HPDE6-E6E7 (cell line): ENCODE measurements around the gene RPS6KA5.
"Not testable (repeated sequence)": the region's sequence is repeated elsewhere in the genome, so short reads cannot be mapped to it uniquely, and the experiment has no call there.

Experiments used
- DNase-seq: peaks from one replicate; pipeline ENCODE4 v3.0.0; 2011; ENCODE audit warnings: missing footprints; ENCODE audit errors: extremely low spot score

The RPS6KA5 gene

DNA sequence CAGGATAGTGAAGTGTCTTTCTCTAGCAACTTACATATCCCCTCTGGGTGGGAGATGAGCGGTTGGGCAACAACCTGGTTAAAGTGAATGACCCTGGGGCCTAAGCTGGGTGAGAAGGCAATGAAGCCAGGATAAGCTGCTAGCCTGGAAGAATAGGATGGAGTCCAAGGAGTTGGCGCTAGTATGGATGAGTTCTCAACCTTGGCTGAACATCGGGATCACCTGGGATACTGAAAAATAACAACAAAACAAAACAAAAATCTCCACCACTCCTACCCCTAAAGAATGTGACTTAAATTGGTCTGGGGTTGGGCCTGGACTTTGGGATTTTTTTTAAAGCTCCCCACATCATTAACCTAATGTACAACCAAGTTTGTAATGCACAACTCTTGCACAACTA, 4.8 kb upstream of the RPS6KA5 start:
- DNase-seq: no peak

DNA sequence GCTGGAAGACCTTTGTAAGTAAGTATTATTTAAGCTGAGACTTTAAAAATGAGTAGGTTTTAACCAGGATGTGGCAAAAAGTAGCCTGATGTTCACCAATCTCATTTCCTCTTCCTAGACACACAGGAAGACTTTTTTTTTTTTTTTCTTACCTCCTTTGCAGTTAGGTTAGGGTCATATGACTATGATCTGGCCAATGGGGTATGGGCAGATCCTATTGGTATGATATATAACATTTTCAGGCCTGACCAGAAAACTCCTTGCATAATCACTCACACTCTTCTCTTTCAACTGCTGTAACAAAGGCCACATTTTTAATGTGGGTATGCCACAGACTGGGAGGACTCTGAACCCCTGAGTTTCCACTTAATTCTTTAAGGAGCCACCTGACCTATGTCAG, 2.7 kb upstream of the RPS6KA5 start:
- no peak for DNase-seq

DNA sequence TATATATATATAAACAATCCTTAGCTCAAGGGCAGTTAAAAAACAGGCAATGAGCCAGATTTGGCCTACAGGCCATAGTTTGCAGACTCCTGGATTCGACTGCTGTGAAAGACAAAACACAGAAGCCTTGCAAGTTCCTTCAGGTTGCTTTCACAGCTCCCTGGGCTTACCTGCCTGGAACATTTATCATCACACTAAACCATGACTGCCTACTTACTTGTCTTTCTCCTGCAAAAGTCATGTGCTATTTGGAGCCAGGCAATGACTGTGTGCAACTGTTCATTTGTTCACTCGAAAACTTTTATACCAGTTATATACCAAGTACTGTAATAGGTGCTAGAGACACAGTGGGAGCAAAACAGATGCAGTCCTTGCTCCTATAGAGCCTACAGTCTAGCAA, 2.2 kb upstream of the RPS6KA5 start:
- DNase-seq: no peak

DNA sequence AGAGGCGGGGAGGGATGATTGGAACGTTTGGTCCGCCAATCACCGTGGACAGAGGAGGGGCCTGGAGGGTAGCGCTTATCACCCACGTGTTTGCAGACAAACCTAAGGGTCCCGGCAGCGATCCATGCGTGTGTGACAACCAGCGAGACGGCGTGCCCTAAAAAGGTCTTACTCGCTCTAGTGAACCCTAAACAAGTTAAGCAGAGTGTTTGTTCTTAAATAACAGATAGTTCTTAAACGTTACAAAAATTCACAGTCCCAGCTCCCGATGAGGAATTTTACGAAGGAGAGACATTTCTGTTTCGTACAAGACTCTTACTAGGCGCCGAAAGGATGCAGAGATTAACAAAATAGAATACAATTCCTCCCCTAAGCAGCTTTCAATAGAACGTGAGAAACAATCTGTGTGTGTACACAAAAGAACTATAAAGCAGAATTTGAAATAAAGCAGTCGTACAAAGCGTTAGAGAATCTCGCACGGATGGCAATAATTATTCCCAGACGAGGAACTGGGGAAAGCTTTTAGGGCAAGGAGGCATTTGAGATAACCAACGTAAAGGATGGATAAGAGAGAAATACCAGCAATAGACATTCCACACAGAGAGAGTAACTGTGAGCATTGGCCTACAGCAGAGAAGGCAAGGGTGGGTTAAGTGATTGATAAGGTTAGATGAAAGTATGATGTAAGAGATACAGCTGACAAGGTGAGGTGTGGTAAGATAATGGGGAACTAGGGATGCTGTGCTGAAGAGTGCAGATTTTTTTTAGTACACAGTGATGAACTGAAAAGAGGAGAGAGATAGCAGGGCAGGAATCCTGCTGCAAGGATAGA, 831 bp upstream of the RPS6KA5 start:
- DNase-seq: no peak

DNA sequence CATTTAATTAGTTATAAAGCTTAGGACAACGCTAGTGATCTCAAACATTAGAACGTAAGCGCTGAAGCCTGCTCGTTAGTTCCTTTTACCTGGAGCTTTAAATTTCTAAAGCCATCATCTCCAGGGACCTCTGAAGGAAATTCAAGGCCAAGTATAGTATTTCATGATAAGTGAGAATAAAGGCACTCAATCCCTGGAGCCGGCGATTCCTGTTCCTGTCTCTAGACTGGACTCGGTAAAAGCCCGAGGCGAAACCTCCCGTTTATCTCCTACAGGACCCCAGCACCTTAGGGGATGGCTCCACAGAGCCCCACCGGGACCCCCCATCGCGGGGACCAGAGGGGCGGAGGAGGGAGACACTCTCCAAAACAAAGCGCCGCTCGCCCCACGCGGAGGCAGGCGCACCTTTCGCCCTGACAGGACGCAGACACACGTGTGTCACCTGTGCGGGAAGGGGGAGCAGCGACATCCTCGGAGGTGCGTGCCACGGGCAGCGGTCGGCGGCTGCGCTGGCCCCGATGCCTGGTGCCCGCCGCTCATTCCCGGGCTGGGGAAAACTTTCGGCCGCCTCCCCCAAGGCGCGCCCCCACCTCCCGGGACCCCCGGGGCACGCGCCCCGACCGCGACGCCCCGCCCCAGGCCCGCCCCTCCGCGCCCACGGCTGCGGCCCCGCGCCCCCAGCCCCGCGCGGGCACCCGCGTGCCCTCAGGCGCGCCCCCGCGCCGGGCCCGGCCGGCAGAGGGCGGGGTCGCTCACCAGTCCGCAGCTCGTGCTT, 678 bp downstream of the RPS6KA5 start:
- peak; percentile 26 for DNase-seq

DNA sequence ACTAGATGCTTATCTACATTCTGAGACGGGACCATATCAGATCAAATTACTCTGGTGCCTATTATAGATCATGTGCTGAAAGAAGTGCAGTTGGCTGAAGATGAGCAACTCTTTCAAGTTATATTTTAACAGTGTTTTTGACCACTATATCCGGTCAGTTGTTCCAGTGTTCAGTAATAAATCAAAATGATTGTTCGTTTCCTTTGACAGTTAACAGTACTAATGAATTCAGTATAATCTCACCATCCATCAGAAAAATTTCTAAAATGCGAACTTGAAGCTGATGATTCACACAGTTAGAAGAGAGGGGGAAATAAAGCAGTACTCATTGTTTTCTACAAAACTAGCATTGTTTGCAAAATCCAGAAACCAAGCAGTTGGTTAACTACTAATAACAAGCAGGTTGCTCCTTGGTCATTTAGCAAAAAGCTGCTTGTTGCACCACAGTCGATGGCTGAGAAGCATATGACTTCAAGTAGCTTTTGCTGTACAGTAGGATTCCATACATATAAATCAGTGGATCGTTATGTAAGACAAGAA, 2.3 kb downstream of the RPS6KA5 start:
- no peak for DNase-seq

DNA sequence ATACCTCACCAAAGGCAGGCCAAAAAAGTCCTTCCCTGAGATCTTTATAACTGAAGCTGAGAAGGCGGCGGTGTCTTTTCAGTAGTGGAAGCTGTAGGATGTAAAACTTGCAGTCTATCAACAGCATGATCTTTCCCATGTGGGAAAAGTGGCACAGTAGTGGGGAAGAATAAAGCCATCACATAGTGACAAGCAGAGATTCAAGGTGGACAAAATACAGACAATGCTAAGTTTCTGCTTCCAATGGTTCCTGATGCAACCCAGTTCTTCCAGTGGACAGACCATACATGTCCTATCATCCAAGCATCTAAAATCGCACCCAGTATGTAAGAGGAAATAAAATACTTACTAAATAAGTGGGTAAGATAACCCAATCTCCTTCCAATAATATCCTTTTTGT, 4.1 kb downstream of the RPS6KA5 start:
- no peak for DNase-seq

DNA sequence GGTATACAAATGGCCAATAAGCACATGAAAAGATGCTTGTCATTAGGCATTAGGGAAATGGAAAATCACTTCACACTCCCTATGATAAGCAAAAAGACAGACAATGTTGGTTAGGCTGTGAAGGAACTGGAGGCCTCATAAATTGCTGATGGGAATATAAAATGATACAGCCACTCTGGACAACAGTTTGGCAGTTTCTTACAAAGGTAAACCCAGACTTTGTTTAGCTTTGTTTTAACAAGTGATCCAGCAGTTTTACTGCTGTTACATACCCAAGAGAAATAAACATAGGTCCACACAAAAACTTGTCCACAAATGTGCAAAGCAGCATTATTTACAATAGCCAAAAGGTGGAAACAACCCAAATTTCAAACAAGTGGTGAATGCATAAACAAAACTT, 5.4 kb downstream of the RPS6KA5 start:
- DNase-seq: no peak

DNA sequence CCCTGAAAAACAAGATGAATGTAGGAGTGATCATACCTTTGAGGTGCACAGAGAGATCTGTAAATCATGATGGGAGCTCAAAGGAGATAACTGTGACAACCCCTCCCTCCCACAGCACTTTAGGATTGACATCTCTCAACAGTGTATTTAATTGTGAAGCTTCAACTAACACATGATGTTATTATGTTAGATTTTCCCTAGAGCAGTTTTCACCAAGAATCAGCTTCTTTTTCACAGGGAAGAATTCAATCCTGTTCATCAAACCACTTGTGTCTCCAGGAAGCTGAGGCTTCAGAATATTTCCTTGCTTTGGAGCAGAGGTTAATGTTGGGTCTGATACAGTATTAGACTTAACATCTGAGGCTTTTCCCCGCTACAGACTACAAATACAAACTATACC, 11.8 kb downstream of the RPS6KA5 start:
- no peak for DNase-seq

DNA sequence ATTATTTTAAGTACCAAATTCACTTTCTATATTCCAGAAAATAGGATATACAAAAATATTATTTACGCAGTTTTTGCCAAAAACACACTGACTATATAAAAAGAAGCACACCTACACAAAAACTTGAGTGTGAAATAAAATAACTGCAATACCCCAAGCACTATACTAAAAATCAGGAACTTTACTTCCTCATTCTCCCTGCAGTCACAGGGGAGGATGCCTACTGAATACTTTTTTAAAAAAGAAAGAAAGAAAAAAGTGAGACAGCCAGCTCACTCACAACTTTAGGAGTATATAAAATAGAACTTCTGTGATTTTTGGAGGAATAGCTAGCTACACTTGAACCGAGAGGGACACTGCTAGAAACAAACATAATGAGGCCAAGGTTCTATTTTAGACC, 12.2 kb downstream of the RPS6KA5 start:
- DNase-seq: no peak

DNA sequence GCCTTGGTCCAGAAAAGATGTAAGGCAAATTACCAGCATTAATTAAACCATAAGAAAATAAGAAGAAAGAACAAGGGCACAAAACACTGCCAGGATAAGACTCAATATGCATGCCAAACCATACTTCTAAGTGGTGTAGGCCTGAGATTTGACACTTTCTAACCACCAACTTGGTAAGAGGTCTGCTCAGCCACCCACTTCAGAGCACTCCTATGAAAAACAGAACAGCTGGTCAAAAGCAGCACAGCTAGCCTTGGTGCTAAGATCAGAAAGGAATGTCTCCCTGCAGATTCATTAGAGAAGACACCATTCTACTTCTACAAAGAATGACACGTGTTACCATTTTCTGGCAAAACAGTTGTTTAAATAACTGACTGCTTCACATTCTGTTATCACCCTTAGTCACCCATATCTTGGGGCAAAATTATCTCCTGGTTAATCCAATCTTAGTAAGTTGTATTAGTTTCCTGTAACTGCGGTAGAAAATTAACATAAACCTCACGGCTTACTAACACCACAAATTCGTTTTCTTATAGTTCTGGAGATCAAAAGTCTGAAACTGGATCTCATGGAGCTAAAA, 13.2 kb downstream of the RPS6KA5 start:
- no peak for DNase-seq

DNA sequence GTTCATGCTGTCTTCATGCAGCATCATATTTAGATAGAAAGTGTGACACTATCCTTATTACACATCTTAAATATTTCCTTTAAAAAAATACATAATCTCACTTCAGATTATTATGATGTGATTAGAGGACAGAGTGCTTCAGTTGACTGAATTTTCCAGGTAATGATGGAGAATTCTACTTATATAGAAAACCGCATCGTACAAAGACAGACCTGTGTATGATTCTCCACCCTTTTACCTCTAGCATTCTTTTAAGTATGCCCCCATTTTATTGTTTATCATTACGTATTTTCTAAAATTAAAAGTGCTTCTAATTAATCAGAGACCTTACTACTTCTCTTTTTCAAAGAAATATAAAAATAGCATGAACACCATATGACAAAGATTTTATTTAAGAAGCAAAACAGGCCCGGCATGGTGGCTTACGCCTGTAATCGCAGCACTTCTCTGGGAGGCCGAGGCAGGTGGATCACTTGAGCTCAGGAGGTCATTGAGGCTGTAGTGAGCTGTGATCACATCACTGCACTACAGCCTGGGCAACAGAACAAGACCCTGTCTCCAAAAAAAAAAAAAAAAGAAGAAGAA, 13.9 kb downstream of the RPS6KA5 start:
- DNase-seq: no peak

DNA sequence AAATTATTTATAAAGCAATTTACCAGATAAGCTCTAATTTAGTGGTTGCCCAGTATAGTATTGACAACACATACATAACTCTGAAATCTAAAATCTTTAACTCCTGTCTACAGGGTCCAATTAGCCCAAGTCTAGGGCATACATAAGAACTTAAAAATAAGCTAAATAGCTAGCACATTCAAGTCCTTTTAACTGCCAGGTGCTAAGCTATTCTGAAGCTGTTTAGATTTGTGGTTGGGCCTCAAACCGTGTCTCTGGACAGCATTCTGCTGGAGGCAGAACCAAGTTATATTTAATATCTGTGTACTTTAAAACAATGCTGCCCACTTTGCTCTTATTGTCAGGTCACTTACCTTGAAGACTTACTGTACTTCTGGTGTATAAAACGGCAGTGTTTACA, 19.0 kb downstream of the RPS6KA5 start:
- DNase-seq: no peak

DNA sequence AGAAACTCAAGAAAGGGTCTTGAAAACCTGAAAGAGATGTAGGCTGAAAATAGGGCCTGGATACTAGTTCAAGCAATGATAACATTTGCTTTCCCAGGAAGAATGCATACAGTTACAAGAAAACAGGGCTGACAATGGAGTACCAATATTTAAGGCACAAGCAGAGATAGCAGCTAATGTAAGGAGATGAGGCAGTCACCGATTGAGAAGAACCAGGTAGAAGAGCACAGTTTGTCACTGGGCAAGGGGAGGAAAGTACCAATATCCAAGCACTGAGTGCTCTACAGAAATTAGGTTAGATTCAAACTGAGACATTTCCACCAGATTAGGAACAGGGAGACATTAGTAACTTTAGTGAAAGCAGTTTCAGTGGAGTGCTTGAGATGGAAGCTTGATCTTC, 19.9 kb downstream of the RPS6KA5 start:
- no peak for DNase-seq

DNA sequence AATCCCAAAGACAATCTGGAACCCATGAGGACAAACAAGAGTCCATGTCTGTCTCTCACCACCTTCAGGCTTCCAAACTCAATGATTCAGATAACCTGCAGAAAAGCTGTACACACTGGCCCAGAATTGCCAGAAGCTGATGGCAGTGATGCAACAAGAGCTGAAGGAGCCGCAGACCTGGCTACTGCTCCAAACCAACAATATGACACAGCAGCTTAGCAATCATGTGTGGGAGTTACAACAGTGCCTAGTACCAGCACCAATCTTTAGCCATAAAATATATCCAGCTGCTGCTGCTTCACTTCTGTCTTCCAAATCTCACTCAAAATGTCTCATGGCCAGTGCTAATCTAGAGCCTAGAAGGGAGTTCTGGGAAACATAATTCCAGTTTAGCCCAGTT, 22.0 kb downstream of the RPS6KA5 start:
- no peak for DNase-seq

DNA sequence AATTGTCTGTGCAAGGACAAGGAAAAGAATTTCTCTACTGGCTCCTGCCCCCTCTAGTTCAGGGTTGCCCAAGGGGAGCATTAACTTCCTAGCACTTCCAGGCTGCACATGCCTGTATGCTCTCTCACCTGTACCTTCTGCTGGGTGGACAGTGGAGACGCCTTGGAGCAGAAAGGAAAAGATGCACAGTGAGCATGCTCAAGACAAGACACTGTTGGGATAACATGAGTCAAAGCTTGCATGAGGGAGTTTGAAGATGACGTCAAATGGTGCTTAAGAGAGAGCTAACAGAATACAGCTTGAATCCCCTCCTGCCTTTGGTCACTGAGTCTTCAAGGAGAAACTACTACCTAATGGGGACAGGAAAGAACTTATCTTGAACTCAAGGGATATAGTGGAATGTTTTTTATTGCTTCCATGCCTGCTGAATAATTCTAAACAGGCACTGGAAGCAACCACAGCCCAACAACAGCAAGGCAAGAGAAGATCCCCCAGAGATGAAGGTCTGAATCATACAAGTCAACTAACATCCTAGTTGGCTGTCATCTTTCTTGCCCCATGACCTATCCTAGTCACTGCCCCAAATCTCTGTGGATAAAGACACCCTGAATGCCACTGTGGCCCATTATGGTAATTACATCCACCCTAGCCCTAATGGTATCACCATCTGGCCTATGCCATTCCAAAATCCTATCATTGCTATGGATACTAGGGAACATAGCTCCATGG, 23.5 kb downstream of the RPS6KA5 start:
- no peak for DNase-seq

DNA sequence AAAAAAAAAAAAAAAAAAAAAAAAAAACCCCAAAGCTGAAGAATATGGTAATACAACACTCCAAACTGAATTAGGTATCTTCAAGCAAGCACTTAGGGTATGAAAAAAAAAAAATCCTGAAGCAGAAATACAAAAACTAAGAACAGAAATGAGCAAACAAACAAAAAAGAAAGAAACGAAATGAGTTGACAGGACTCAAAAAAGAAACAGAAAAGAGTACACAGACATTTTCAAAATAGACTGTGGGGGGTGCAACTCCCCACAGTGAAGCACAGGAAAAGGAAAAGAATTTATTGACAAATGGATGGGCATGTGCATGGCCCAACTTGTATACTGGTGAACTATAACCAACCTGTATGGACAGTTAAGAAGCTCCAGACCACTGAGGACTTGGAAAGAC, 24.6 kb downstream of the RPS6KA5 start:
- no peak for DNase-seq

DNA sequence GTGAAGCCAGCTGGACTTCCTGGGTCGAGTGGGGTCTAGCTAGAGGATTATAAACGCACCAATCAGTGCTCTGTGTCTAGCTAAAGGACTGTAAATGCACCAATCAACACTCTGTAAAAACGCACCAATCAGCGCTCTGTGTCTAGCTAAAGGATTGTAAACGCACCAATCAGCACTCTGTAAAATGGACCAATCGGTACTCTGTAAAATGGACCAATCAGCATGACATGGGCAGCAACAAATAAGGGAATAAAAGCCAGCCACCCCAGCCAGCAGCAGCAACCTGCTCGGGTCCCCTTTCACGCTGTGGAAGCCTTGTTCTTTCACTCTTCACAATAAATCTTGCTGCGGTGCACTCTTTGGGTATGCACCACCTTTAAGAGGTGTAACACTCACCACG, 26.1 kb downstream of the RPS6KA5 start:
- DNase-seq: not testable (repeated sequence)

DNA sequence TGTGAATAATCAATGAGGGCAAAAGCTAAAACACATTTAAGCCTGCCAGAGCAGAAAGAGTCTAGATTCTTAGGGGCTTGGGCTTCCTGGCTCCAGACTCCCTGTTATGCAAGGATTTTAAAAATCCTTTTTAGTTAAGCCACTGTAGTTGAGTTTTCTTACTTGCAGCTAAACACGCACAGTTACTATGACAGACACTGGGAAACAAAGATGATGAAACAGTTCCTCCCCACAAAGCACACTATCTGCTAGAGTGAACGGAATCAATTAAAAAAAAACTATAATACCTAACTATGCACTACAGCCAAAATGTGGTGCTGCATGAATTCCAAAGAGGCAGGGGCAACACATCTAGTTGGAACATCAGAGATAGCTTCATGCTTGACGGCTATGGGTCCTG, 28.2 kb downstream of the RPS6KA5 start:
- no peak for DNase-seq

DNA sequence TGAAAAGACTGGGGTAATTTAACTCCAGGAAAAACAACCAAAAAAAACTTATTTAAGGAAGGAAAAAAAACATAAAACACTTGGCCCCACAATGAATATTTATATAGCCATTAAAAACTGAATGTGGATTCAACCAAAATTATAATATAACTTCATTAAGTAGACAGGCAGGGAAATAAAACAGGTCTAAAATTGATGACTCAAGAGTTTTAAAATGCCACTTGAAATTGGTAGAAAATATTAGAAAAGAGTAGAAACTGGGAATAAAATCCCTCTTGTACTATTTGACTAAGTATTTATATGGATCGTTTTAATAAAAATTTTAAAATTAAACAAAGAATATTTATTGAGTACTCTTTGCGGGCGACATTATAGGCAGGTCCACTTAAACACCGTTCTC, 28.8 kb downstream of the RPS6KA5 start:
- DNase-seq: no peak

DNA sequence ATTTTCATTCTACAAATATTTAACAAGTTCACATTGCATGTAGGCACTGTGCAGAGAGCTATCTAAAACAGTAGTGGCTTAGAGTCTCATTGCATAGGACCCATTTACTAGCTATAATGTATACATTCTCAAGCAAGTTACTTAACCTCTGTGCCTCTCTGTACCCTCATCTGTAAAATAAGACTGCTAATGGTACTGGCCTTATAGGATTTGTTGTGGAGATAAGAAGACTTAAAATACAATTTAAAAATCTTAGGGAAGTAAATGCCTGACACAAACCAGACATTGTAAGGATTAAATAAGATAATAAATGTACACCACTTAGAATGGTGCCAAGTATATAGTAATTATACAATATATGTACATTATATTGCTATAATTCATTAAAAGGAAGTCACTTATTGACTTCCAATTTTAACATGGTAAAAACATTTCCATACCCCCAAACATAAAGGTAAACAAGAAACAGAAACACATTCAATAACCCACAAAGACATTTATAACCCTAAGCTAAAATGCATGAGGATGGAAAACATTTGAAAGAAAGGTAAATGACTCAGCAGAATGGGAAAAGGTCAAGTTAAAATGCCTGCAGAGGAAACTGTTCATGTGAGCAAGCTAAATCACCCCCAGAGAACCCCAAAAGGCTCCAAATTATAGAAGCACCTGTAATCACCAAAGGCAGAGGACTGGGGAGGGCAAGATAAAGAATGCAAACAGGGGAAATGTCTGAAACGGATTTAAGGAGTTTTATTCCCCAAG, 30.8 kb downstream of the RPS6KA5 start:
- no peak for DNase-seq
